ENCODE measurements around the gene TPSG1. TPM values are rescaled to one million over a fixed set of nuclear protein-coding genes. Genes with fewer than 3 reads are reported as not detected.

Gene TPSG1
- total and polyA plus RNA-seq, 2 of the 13 experiments (the other 11 are each of a cell fraction or from before 2014, with no cell fraction given) = not detected

DNA sequence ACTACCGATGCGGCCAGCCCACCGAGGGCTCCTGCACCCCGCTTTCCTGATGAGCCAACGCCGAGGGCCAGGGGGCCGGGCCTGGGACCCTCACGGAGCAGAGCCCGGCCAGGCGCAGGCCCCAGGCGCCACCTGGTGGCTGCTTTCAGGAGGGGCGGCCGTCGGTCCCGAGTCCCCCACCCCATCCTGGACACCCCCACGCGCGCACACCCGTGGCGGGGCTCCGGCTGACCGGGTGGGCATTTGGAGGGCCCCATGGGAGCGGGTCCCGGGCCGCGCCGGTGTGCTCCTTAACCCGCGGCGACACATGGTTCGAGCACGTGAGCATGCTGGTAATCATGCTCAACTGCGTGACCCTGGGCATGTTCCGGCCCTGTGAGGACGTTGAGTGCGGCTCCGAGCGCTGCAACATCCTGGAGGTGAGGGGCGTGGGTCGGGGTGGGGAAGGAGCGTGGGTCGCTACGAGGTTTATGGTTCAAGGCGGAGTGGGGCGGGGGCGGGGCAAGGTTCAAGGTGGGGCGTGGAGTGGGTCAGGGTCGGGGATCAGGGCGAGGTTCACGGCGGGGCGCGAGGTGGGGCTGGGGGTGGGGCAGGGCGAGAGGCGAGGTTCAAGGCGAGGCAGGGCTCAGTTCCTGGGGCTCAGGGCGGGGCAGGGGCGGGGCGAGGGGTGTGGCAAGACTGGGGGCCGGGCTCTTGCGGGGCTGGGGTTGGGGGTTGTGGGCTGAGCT, 30.2 kb downstream of the TPSG1 start (continued):
- TF ChIP-seq, protein P1, sequence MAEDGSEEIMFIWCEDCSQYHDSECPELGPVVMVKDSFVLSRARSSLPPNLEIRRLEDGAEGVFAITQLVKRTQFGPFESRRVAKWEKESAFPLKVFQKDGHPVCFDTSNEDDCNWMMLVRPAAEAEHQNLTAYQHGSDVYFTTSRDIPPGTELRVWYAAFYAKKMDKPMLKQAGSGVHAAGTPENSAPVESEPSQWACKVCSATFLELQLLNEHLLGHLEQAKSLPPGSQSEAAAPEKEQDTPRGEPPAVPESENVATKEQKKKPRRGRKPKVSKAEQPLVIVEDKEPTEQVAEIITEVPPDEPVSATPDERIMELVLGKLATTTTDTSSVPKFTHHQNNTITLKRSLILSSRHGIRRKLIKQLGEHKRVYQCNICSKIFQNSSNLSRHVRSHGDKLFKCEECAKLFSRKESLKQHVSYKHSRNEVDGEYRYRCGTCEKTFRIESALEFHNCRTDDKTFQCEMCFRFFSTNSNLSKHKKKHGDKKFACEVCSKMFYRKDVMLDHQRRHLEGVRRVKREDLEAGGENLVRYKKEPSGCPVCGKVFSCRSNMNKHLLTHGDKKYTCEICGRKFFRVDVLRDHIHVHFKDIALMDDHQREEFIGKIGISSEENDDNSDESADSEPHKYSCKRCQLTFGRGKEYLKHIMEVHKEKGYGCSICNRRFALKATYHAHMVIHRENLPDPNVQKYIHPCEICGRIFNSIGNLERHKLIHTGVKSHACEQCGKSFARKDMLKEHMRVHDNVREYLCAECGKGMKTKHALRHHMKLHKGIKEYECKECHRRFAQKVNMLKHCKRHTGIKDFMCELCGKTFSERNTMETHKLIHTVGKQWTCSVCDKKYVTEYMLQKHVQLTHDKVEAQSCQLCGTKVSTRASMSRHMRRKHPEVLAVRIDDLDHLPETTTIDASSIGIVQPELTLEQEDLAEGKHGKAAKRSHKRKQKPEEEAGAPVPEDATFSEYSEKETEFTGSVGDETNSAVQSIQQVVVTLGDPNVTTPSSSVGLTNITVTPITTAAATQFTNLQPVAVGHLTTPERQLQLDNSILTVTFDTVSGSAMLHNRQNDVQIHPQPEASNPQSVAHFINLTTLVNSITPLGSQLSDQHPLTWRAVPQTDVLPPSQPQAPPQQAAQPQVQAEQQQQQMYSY (CRISPR knock-in tag; IDR thresholded peaks at IDR 0.05) = no peak
- TF ChIP-seq ZNF34 (CRISPR knock-in tag; IDR thresholded peaks at IDR 0.05; ENCODE audit: borderline replicate concordance) = no peak
- no peak for TF ChIP-seq HCFC1 (IDR thresholded peaks at IDR 0.05; ENCODE audit: low read depth, low read length)
- no peak for TF ChIP-seq PHB2 (IDR thresholded peaks at IDR 0.05; ENCODE audit: partially characterized antibody)
- no peak for TF ChIP-seq TOE1 (CRISPR knock-in tag; IDR thresholded peaks at IDR 0.05)
- TF ChIP-seq ZBTB2 (CRISPR knock-in tag; IDR thresholded peaks at IDR 0.05; ENCODE audit: low read depth) = no peak
- no peak for TF ChIP-seq CREBL2 (CRISPR knock-in tag; IDR thresholded peaks at IDR 0.05; ENCODE audit: borderline replicate concordance)
- no peak for TF ChIP-seq REPIN1 (CRISPR knock-in tag; IDR thresholded peaks at IDR 0.05; ENCODE audit: borderline replicate concordance, low read depth)
- no peak for TF ChIP-seq MAF1 (CRISPR knock-in tag; IDR thresholded peaks at IDR 0.05; ENCODE audit: borderline replicate concordance)
- TF ChIP-seq RERE (CRISPR knock-in tag; IDR thresholded peaks at IDR 0.05; ENCODE audit: low read depth) = no peak
- TF ChIP-seq ZBTB7B (CRISPR knock-in tag; IDR thresholded peaks at IDR 0.05) = peak; percentile 30; the same call in 1 of the 2 replicates
- no peak for TF ChIP-seq ZMAT5 (CRISPR knock-in tag; IDR thresholded peaks at IDR 0.05; ENCODE audit: borderline replicate concordance, low read depth)
- TF ChIP-seq ADNP (CRISPR knock-in tag; IDR thresholded peaks at IDR 0.05) = no peak
- TF ChIP-seq HMG20A (CRISPR knock-in tag; IDR thresholded peaks at IDR 0.05; ENCODE audit: borderline replicate concordance) = no peak
- no peak for TF ChIP-seq AGO2 (optimal IDR thresholded peaks at IDR 0.05; ENCODE audit: low read depth, low read length)
- no peak for TF ChIP-seq ZNF343 (CRISPR knock-in tag; IDR thresholded peaks at IDR 0.05)
- no peak for TF ChIP-seq ZBTB21 (CRISPR knock-in tag; IDR thresholded peaks at IDR 0.05)
- no peak for TF ChIP-seq SRSF9 (IDR thresholded peaks at IDR 0.05; ENCODE audit: borderline replicate concordance, insufficient read depth, low read depth, low read length, poor library complexity, severe bottlenecking)
- peak; percentile 43; the same call in 1 of the 2 replicates for TF ChIP-seq SMC3 (IDR thresholded peaks at IDR 0.05; ENCODE audit: low read length)

All from HepG2 (cell line).